Liver (tissue), 9 donors: ENCODE data around the gene ADGRG3. TPM values are rescaled to one million over a fixed set of nuclear protein-coding genes. Genes with fewer than 3 reads are reported as not detected.

Experiments used
- DNase-seq: peaks from one replicate; pipeline ENCODE4 v3.0.0-alpha.2; 2017; ENCODE audit warnings: low spot score
- H3K27ac ChIP-seq, 2 donors: one replicate each; pipeline ENCODE4 v1.7.0; 2013; ENCODE audit warnings: inconsistent platforms in 2 of 2, low read length in 2 of 2, control low read depth in 1 of 2, low read depth in 1 of 2, mild to moderate bottlenecking in 1 of 2
- H3K27me3 ChIP-seq, 4 donors: one replicate each; pipeline versions ENCODE4 v1.6.1 to v1.7.0; 2013; ENCODE audit warnings: low read length in 3 of 4, inconsistent platforms in 1 of 4, mild to moderate bottlenecking in 1 of 4, moderate library complexity in 1 of 4; ENCODE audit not compliant: control insufficient read depth in 4 of 4, insufficient read depth in 4 of 4
- H3K36me3 ChIP-seq, 4 donors: one replicate each; pipeline versions ENCODE4 v1.6.1 to v1.7.0; 2013; ENCODE audit warnings: low read length in 3 of 4, mild to moderate bottlenecking in 3 of 4, low read depth in 1 of 4, moderate library complexity in 1 of 4; ENCODE audit not compliant: control insufficient read depth in 4 of 4, insufficient read depth in 3 of 4
- H3K4me1 ChIP-seq, 4 donors: one replicate each; pipeline versions ENCODE4 v1.6.1 to v1.7.0; 2013; ENCODE audit warnings: low read length in 3 of 4, mild to moderate bottlenecking in 3 of 4, moderate library complexity in 1 of 4; ENCODE audit not compliant: control insufficient read depth in 4 of 4, insufficient read depth in 4 of 4
- H3K4me3 ChIP-seq, 3 donors: one replicate each; pipeline versions ENCODE4 v1.6.1 to v1.7.0; 2013; ENCODE audit warnings: low read length in 3 of 3, control low read depth in 1 of 3, low read depth in 1 of 3, mild to moderate bottlenecking in 1 of 3
- H3K9ac ChIP-seq, 2 donors: one replicate each; pipeline ENCODE4 v1.7.0; 2013; ENCODE audit warnings: low read length in 2 of 2, mild to moderate bottlenecking in 2 of 2, moderate library complexity in 2 of 2, control low read depth in 1 of 2, low read depth in 1 of 2
- H3K9me3 ChIP-seq, 4 donors: one replicate each; pipeline versions ENCODE4 v1.6.1 to v1.7.0; 2013; ENCODE audit warnings: low read length in 3 of 4; ENCODE audit not compliant: control insufficient read depth in 4 of 4
- EGR1 ChIP-seq, 2 donors: IDR thresholded peaks; 2 replicates each; pipeline ENCODE4 v1.6.1; 2016 to 2018; ENCODE audit warnings: antibody characterized with exemption in 2 of 2, low read depth in 2 of 2
- FOXA1 ChIP-seq: IDR thresholded peaks from 2 replicates; pipeline ENCODE4 v1.6.1; 2016; ENCODE audit warnings: antibody characterized with exemption
- FOXA2 ChIP-seq: IDR thresholded peaks from 2 replicates; pipeline ENCODE4 v1.6.1; 2016; ENCODE audit warnings: antibody characterized with exemption
- GABPA ChIP-seq, 2 donors: IDR thresholded peaks in 1 of 2; conservative IDR thresholded peaks in 1 of 2; 2 replicates each; pipeline ENCODE4 v1.6.1; 2016; ENCODE audit warnings: antibody characterized with exemption in 2 of 2, mild to moderate bottlenecking in 1 of 2, moderate library complexity in 1 of 2
- HNF4A ChIP-seq, 2 donors: conservative IDR thresholded peaks; 2 replicates each; pipeline ENCODE4 v1.6.1; 2016; ENCODE audit warnings: antibody characterized with exemption in 2 of 2, mild to moderate bottlenecking in 2 of 2
- HNF4G ChIP-seq: IDR thresholded peaks from 2 replicates; pipeline ENCODE4 v1.6.1; 2016; ENCODE audit warnings: antibody characterized with exemption
- JUND ChIP-seq, 2 donors: IDR thresholded peaks; 2 replicates each; pipeline ENCODE4 v1.6.1; 2016; ENCODE audit warnings: antibody characterized with exemption in 2 of 2
- NR2F2 ChIP-seq: IDR thresholded peaks from 2 replicates; pipeline ENCODE4 v1.6.1; 2016; ENCODE audit warnings: antibody characterized with exemption
- RAD21 ChIP-seq, 2 donors: IDR thresholded peaks; 2 replicates each; pipeline ENCODE4 v1.6.1; 2016; ENCODE audit warnings: antibody characterized with exemption in 2 of 2, mild to moderate bottlenecking in 2 of 2
- RXRA ChIP-seq, 2 donors: IDR thresholded peaks; 2 replicates each; pipeline ENCODE4 v1.6.1; 2017 to 2018; ENCODE audit warnings: antibody characterized with exemption in 2 of 2, mild to moderate bottlenecking in 1 of 2
- SP1 ChIP-seq: IDR thresholded peaks from 2 replicates; pipeline ENCODE4 v1.6.1; 2018; ENCODE audit warnings: antibody characterized with exemption, mild to moderate bottlenecking
- TAF1 ChIP-seq: conservative IDR thresholded peaks from 2 replicates; pipeline ENCODE4 v1.6.1; 2016; ENCODE audit warnings: antibody characterized with exemption, mild to moderate bottlenecking
- YY1 ChIP-seq: IDR thresholded peaks from 2 replicates; pipeline ENCODE4 v1.6.1; 2016; ENCODE audit warnings: antibody characterized with exemption, mild to moderate bottlenecking
- WGBS: extraction: QIAGEN DNeasy Blood & Tissue Kit; methylation state at CpG from one replicate; pipeline ENCODE4 v1.1.7; 2013; 5-methylcytosine and 5-hydroxymethylcytosine counted together
- polyA plus RNA-seq, 2 donors: library from polyadenylated mRNA; stranded (reverse) in 1 of 2; unstranded in 1 of 2; fragments of 200-250 nt in 1 of 2; fragments of >200 nt in 1 of 2; fragmentation: Nextera tagmentation in 1 of 2; extraction: Ambion mirVana in 1 of 2; gene quantifications; one replicate each; pipeline versions ENCODE4 v1.2.1 to v1.2.3, GENCODE V29; 2013 to 2015
- total RNA-seq, 2 donors: library from RNA; depleted of rRNA; stranded (reverse); fragments of >200 nt; gene quantifications; one replicate each; pipeline ENCODE4 v1.2.3, GENCODE V29; 2014
- TF ChIP-seq, protein P1 (sequence below): IDR thresholded peaks from 2 replicates; pipeline ENCODE4 v1.6.1; 2016; ENCODE audit warnings: antibody characterized with exemption
- TF ChIP-seq, protein P2 (sequence below): IDR thresholded peaks from 2 replicates; pipeline ENCODE4 v1.6.1; 2016; ENCODE audit warnings: antibody characterized with exemption
- TF ChIP-seq, protein P3 (sequence below): IDR thresholded peaks from 2 replicates; pipeline ENCODE4 v1.6.1; 2016; ENCODE audit warnings: antibody characterized with exemption, mild to moderate bottlenecking
- TF ChIP-seq, protein P4 (sequence below): fragments of 150-350 bp; IDR thresholded peaks from 2 replicates; pipeline ENCODE4 v1.5.1; 2017; ENCODE audit warnings: improper control_type of control experiment, low read depth, low read length; ENCODE audit not compliant: missing input control
- donor health status: healthy.
- donor health status: healthy.
- donor health status: healthy.
- donor health status: healthy.
- donor health status: healthy.

Gene ADGRG3
- total and polyA plus RNA-seq, 4 donors: 0.52 to 3.2 (median 1.0) TPM

DNA sequence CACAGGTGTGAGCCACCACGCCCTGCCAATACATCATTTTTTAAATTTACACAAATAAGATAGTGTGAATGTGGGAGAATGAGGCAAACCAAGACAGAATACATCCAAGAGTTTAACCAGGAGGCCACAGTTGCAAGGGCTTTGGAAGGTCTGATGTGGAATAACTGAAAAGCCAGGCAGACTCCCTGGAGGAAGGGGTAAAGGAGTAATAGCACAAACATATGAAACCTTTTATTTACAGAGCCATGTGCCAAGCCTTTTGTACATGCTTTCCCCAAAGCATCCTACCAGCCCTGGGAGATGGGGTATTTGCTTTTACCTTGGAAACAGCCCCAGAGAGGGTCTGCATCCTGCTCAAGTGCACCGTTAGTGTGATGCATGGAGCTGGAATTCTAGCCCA is 4.7 kb downstream of the ADGRG3 start:
- TF ChIP-seq JUND (IDR thresholded peaks at IDR 0.05) (no peak), GABPA (IDR thresholded peaks at IDR 0.05 in 1 of 2, conservative IDR thresholded peaks at IDR 0.05 in 1 of 2) (no peak), RXRA (IDR thresholded peaks at IDR 0.05) (no peak), TAF1 (no peak), NR2F2 (no peak), EGR1 (IDR thresholded peaks at IDR 0.05; ENCODE audit: low read depth in 2 of 2) (no peak), YY1 (no peak), HNF4A (conservative IDR thresholded peaks at IDR 0.05) (no peak), RAD21 (IDR thresholded peaks at IDR 0.05) (no peak), FOXA2 (no peak), SP1 (no peak), HNF4G (no peak), FOXA1 (no peak)
- TF ChIP-seq, protein P1, sequence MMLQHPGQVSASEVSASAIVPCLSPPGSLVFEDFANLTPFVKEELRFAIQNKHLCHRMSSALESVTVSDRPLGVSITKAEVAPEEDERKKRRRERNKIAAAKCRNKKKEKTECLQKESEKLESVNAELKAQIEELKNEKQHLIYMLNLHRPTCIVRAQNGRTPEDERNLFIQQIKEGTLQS: no peak
- TF ChIP-seq, protein P2, sequence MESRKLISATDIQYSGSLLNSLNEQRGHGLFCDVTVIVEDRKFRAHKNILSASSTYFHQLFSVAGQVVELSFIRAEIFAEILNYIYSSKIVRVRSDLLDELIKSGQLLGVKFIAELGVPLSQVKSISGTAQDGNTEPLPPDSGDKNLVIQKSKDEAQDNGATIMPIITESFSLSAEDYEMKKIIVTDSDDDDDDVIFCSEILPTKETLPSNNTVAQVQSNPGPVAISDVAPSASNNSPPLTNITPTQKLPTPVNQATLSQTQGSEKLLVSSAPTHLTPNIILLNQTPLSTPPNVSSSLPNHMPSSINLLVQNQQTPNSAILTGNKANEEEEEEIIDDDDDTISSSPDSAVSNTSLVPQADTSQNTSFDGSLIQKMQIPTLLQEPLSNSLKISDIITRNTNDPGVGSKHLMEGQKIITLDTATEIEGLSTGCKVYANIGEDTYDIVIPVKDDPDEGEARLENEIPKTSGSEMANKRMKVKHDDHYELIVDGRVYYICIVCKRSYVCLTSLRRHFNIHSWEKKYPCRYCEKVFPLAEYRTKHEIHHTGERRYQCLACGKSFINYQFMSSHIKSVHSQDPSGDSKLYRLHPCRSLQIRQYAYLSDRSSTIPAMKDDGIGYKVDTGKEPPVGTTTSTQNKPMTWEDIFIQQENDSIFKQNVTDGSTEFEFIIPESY: no peak
- TF ChIP-seq, protein P3, sequence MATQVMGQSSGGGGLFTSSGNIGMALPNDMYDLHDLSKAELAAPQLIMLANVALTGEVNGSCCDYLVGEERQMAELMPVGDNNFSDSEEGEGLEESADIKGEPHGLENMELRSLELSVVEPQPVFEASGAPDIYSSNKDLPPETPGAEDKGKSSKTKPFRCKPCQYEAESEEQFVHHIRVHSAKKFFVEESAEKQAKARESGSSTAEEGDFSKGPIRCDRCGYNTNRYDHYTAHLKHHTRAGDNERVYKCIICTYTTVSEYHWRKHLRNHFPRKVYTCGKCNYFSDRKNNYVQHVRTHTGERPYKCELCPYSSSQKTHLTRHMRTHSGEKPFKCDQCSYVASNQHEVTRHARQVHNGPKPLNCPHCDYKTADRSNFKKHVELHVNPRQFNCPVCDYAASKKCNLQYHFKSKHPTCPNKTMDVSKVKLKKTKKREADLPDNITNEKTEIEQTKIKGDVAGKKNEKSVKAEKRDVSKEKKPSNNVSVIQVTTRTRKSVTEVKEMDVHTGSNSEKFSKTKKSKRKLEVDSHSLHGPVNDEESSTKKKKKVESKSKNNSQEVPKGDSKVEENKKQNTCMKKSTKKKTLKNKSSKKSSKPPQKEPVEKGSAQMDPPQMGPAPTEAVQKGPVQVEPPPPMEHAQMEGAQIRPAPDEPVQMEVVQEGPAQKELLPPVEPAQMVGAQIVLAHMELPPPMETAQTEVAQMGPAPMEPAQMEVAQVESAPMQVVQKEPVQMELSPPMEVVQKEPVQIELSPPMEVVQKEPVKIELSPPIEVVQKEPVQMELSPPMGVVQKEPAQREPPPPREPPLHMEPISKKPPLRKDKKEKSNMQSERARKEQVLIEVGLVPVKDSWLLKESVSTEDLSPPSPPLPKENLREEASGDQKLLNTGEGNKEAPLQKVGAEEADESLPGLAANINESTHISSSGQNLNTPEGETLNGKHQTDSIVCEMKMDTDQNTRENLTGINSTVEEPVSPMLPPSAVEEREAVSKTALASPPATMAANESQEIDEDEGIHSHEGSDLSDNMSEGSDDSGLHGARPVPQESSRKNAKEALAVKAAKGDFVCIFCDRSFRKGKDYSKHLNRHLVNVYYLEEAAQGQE: no peak
- TF ChIP-seq, protein P4, sequence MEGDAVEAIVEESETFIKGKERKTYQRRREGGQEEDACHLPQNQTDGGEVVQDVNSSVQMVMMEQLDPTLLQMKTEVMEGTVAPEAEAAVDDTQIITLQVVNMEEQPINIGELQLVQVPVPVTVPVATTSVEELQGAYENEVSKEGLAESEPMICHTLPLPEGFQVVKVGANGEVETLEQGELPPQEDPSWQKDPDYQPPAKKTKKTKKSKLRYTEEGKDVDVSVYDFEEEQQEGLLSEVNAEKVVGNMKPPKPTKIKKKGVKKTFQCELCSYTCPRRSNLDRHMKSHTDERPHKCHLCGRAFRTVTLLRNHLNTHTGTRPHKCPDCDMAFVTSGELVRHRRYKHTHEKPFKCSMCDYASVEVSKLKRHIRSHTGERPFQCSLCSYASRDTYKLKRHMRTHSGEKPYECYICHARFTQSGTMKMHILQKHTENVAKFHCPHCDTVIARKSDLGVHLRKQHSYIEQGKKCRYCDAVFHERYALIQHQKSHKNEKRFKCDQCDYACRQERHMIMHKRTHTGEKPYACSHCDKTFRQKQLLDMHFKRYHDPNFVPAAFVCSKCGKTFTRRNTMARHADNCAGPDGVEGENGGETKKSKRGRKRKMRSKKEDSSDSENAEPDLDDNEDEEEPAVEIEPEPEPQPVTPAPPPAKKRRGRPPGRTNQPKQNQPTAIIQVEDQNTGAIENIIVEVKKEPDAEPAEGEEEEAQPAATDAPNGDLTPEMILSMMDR: no peak
- DNase-seq: no peak
- Histone ChIP-seq H3K9me3 (no peaks in the 10 kb centered on the region), H3K27ac (no peak overlapping the region), H3K27me3 (no peaks in the 10 kb centered on the region), H3K4me1 (peaks cover 3 to 19% (median 12%) of the 10 kb centered on the region in 4 donors), H3K36me3 (no peaks in the 10 kb centered on the region), H3K9ac (no peak overlapping the region), H3K4me3 (no peak overlapping the region)
- WGBS: 94% methylated on average over 2 of the region's 2 CpGs
